GM21515 (cell line): ENCODE data around the gene GRB2.
"Not testable (repeated sequence)": the region's sequence is repeated elsewhere in the genome, so short reads cannot be mapped to it uniquely, and the experiment has no call there.

ENCODE experiments used
- ATAC-seq: cut with Tn5 transposase; IDR thresholded peaks from one replicate; pipeline ENCODE4 v1.9.1; 2021; ENCODE audit not compliant: unreplicated experiment

The GRB2 gene

GRCh38 chr17:75388476-75389030 lies 16.9 kb downstream of the GRB2 start:
- no peak for ATAC-seq

GRCh38 chr17:75387771-75388170 lies 17.7 kb downstream of the GRB2 start:
- ATAC-seq: no peak

GRCh38 chr17:75386430-75386829 lies 19.0 kb downstream of the GRB2 start:
- ATAC-seq: no peak

GRCh38 chr17:75384751-75385150 lies 20.7 kb downstream of the GRB2 start:
- ATAC-seq: no peak

- ATAC-seq: no peak
Measured at GRCh38 chr17:75383842-75384195, 21.7 kb downstream of the GRB2 start.

- no peak for ATAC-seq
Measured at GRCh38 chr17:75380750-75381149, 24.7 kb downstream of the GRB2 start.

GRCh38 chr17:75380315-75380714 lies 25.2 kb downstream of the GRB2 start:
- no peak for ATAC-seq

- not testable (repeated sequence) for ATAC-seq
Measured at GRCh38 chr17:75379426-75379825, 26.1 kb downstream of the GRB2 start.

GRCh38 chr17:75373280-75373679 lies 32.2 kb downstream of the GRB2 start:
- ATAC-seq: no peak

GRCh38 chr17:75371981-75372380 lies 33.5 kb downstream of the GRB2 start:
- ATAC-seq: no peak

- no peak for ATAC-seq
Measured at GRCh38 chr17:75371339-75371738, 34.1 kb downstream of the GRB2 start.

GRCh38 chr17:75370286-75370915 lies 35.1 kb downstream of the GRB2 start:
- no peak for ATAC-seq

GRCh38 chr17:75367838-75368789 lies 37.4 kb downstream of the GRB2 start:
- not testable (repeated sequence) for ATAC-seq

- no peak for ATAC-seq
Measured at GRCh38 chr17:75367312-75367711, 38.2 kb downstream of the GRB2 start.

GRCh38 chr17:75366432-75366831 lies 39.0 kb downstream of the GRB2 start:
- no peak for ATAC-seq

- no peak for ATAC-seq
Measured at GRCh38 chr17:75365931-75366275, 39.6 kb downstream of the GRB2 start.

GRCh38 chr17:75365009-75365930 lies 40.2 kb downstream of the GRB2 start:
- no peak for ATAC-seq

- no peak for ATAC-seq
Measured at GRCh38 chr17:75364078-75364477, 41.4 kb downstream of the GRB2 start.

GRCh38 chr17:75361996-75362395 lies 43.5 kb downstream of the GRB2 start:
- no peak for ATAC-seq

- ATAC-seq: no peak
Measured at GRCh38 chr17:75361344-75361743, 44.1 kb downstream of the GRB2 start.
